MV-4-11 (cell line): ENCODE measurements around the gene OR10A5.
"Not testable (repeated sequence)": the region's sequence is repeated elsewhere in the genome, so short reads cannot be mapped to it uniquely, and the experiment has no call there.

Experiments
- DNase-seq: peaks from one replicate; lab custom pipeline; 2025; lab: John Stamatoyannopoulos, UW

Gene OR10A5, protein sequence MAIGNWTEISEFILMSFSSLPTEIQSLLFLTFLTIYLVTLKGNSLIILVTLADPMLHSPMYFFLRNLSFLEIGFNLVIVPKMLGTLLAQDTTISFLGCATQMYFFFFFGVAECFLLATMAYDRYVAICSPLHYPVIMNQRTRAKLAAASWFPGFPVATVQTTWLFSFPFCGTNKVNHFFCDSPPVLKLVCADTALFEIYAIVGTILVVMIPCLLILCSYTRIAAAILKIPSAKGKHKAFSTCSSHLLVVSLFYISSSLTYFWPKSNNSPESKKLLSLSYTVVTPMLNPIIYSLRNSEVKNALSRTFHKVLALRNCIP

DNA sequence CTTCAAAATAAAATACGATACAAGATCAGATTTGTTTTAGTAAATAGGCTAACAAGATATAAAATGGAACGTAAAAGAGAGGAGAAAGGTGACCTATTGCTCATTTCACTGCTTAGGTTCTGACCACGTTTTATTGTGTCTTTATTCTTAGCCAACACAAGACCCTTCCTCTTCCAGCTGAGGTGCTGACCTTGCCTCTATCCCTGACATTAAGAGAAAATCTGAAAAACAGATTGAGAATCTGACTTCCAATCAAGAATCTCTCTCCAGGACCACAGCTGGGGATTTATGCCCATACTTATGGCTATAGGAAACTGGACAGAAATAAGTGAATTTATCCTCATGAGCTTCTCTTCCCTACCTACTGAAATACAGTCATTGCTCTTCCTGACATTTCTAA lies at the start of gene OR10A5:
Gene OR10A5, plus strand, starts transcription at position 301 of the 400 bp plus-strand sequence. Its CDS starts 0 bp downstream, at position 301.
- no peak for DNase-seq

- no peak for DNase-seq
These were observed 46.1 kb upstream of the OR10A5 start, which contains the start of gene OR6A2 for GRCh38 chr11:6799402-6799801. OR6A2 (minus strand) TSS chr11:6799689; CDS start chr11:6795708, 3,981 bp downstream.

DNA sequence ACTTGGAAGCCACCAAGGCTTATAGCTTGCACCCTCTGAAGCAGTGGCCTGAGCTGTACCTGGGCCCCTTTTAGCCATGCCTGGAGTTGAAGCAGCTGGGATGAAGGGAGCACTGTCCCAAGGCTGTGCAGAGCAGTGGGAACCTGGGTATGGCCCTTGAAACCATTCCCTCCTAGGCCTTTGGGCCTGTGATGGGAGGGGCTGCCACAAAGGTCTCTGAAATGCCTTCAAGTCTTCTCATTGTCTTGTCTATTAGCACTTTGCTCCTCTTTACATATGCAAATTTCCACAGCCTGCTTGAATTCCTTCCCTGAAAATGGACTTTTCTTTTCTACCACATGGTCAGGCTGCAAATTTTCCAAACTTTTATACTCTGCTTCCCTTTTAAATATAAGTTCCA lies 44.4 kb upstream of the OR10A5 start:
- DNase-seq, result not testable (repeated sequence)

DNA sequence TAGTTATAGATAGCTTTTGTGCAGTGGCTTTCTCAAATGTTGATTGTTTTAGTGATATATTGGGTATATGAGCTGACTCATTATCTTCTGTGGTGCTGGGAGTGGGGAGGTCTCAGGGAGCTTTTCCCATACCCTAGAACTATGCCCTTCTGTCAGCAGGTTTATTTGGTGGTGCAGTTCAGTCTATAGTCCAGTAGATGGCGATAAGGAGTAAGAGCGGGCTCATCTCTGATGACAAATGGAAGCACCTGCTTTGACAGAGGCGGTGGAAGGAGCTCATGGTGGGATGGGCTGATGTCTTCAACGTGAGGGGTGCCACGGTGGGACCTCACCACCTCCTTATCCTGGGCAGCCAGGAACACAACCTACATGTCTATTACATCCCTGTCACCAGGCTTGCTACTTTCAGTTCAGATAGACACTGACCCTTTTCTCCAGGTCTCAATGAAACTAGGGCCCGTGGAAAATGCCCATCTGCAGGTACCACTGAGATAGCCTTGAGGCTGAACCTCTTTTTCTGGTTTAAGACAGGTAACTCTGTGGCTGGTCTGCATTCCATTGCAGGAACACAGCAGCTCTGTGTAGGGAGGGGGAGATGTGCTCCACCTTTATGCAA lies 33.0 kb upstream of the OR10A5 start:
- peak; percentile 24 for DNase-seq

DNA sequence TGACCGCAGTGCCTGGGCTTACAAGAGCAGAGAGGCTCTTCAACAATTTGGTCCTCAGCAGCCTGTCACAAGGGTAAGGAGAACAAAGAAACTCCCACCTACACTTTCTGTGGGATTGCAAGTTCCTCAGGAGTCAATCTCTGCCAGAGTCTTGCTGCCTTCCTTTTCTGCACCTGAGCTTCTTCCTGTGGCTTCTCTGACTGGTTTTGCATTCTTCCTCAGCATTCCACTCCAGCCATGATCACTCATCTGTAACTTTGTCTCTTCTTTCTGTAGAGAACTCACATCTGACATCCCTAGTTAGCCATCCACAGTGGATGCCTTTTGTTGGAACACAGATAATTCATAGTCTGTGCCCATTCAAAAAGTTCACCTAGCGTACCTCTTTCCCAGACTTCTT lies 31.8 kb upstream of the OR10A5 start:
- DNase-seq, result no peak

GRCh38 chr11:6817694-6818093 lies 27.8 kb upstream of the OR10A5 start:
- no peak for DNase-seq

- DNase-seq, result no peak
These were observed 26.5 kb upstream of the OR10A5 start for GRCh38 chr11:6818967-6819366.

GRCh38 chr11:6824136-6824823 lies 21.2 kb upstream of the OR10A5 start:
- no peak for DNase-seq

- DNase-seq, result no peak
These were observed 20.2 kb upstream of the OR10A5 start for GRCh38 chr11:6825231-6825744.

DNA sequence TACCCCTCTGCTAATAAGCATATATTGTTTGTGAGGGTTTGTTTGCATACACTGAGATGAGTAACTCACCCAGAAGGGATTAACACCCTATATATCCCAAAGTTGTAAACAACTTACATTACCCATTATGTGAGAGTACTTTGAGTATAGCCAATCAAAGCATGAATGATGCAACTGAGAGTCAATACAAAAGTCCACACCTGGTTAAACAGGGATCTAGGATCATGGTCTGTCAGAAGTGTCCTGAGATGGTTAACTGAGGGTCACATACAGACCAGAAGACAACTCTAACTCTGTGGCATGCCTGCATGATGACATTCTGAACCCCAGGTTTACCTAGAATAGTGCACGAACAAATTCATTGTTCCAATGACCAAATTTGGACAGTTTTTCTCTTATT lies 17.4 kb upstream of the OR10A5 start:
- DNase-seq, result no peak

DNA sequence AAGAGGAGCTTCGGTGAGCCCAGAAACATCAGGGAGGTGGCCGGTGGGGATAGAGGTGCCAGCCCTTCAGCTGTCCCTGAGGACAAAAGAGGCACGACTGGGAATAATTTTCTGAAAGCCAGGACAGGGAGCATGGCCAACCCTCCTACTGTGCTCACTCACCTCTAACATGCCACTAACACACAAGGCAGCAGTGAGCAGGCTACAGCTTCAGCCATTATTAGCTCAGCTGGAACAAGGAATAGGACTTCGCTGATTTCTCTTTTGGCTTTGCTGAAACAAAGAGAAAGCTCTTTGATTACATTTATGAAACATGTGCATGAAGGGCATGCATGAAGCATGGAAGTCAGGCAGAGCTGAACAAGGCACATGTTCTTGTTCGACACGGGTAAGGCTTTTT lies 12.1 kb upstream of the OR10A5 start:
- no peak for DNase-seq

DNA sequence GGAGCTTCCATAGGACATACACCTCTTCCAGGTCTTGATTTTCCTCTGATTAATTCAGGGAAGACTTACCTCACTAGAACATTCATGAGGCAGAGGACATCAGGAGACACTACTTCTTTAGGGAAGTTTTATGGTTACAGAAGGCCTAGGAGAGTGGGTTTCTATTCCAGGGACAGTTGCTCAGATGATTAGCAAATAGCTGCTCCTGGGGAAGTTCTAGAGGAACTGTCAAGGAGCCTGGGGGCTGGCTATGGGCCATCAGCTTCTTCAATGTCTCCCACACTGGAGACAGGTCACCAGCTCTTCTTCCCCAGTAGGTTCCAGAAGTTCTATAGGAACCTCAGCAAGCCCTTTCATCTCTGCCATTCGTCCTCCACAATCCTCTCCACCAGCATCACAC lies 11.5 kb upstream of the OR10A5 start:
- no peak for DNase-seq

DNA sequence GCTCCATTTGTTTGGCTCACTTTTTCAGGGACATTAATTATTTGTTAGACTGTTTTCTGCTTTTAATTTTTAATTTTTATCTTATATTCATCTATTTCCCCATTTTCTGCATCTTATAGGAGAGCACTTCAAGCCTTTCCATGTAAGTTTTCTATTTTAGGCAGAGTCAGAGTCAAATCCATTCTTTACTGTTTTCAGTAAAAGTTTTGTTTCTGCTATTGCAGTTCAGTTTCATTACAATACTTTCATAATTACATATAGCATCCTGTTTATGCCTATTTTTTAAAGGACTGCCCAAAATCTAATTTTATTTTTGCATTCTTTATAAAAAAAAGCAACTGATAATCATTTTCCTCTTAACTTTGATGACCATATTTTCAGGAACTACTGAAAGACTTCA lies 3.8 kb upstream of the OR10A5 start:
- DNase-seq, result no peak

DNA sequence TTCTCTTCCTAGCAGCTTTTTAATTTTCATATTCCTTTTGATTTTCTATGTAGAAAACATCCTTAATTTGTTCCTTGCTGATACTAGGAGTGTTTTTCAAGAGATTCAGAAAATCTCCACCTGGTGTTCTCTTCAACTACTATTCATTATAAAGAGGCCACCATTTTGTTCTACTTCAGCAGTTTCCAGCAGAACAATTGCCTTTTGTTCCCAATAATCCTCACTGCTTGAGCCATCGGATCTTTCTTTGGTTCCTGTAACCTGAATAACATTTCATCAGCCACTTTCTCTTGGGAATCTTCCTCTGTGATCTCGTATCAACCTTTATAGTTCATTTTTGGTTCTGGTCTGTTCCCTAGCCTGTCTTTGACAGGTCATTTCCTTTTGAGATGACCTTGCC lies 1.8 kb upstream of the OR10A5 start:
- no peak for DNase-seq

GRCh38 chr11:6844356-6844755 lies 1.1 kb upstream of the OR10A5 start:
- DNase-seq, result no peak

- peak; percentile 44 for DNase-seq
These were observed 5.0 kb downstream of the OR10A5 start for GRCh38 chr11:6850526-6850925.

- DNase-seq, result not testable (repeated sequence)
These were observed 9.3 kb downstream of the OR10A5 start for GRCh38 chr11:6854801-6855200.

DNA sequence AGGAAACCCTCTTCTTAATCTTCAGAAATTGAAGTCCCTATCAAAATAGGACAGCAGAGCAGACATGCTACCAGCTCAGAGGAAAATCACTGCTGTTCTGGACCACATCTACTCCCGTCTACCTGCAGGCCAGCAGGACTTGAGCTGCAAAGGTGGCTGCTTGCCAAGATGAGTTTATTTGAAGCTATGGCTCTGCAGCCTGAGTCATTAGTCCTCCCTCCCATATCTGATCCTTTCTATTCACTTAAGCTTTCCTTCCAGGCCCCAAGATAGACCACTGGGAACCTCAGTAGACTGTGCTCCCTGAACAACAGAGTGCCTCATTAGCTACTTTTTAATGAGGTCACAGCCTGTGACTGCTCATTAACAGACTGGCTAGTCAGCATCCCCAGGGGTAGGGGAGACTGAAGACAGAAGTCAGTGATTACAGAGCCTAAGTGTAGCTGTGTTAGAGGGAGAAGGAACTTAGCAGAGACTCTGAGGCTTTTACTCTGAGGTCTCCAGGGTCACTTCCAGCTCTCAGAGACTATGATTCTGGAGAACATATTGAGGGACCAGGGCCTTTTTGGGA lies 10.6 kb downstream of the OR10A5 start:
- DNase-seq, result no peak

GRCh38 chr11:6856871-6857270 lies 11.4 kb downstream of the OR10A5 start:
- no peak for DNase-seq

DNA sequence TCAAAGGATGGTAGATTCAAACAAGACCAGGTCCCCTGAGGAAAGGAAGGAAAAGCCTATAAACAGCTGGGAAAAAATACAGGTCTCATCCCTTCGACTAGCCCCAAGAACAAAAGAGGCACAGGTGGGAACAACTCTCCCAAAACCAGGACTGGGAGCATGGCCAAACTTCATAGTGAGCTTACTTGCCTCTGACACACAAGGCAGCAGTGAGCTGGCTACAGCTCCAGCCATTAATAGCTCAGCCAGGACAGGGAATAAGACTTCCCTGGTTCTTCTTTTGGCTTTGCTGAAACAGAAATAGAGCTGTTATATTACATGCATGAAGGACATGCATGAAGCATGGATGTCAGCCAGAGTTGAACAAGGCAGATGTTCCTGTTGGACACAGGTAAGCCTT lies 17.5 kb downstream of the OR10A5 start, which contains the start of gene OR10A2:
Gene OR10A2, plus strand, starts transcription at position 97 of the 400 bp plus-strand sequence. CDS start 6,698 bp downstream, outside the sequence.
- DNase-seq, result no peak

DNA sequence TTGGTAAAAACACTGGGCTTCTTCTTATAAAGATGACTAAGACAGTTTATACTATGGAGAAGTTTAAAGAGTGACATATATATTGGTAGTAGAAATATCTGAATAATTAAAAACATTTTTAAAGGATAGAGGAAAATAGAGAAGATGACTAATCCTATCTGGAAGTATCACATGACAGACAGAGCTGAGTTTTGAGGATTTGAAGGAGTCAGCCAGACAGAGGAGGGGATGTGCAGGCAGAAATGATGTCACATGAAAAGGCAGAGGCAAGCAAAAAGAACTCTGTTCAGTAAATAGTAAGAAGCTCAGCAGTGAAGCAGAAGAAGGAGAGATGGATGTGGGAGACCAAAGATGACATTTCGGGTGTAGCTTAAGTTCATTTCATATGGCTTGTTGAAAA lies 19.0 kb downstream of the OR10A5 start:
- no peak for DNase-seq

GRCh38 chr11:6871278-6871677 lies 25.8 kb downstream of the OR10A5 start:
- DNase-seq, result no peak
